ENCODE results near the gene ADRA2B. TPM values are rescaled to one million over a fixed set of nuclear protein-coding genes. Genes with fewer than 3 reads are reported as not detected.

The ADRA2B gene
- total RNA-seq, 2 donors from 2014 or later: 3.5 to 4.5 TPM

- Histone ChIP-seq H3K9me3 (no peaks in the 10 kb centered on the region), H3K27me3 (replicated peaks; ENCODE audit: insufficient read depth) (no peaks in the 10 kb centered on the region), H3K4me1 (ENCODE audit: control insufficient read depth in 1 of 2, low read depth in 2 of 2) (peaks cover 3 to 13% of the 10 kb centered on the region in 2 donors), H3K4me3 (no peak overlapping the region), H3K27ac (no peak overlapping the region), H3K36me3 (no peaks in the 10 kb centered on the region)
- TF ChIP-seq CTCF (IDR thresholded peaks at IDR 0.05): no peak
- no peak for ATAC-seq (ENCODE audit: insufficient number of reproducible peaks, low FRiP score, low read depth)
- DNase-seq (ENCODE audit: low spot score): no peak
These were observed 4.6 kb upstream of the ADRA2B start for GRCh38 chr2:96120991-96121390.

- Histone ChIP-seq H3K36me3 (no peaks in the 10 kb centered on the region), H3K9me3 (no peaks in the 10 kb centered on the region), H3K4me1 (ENCODE audit: control insufficient read depth in 1 of 2, low read depth in 2 of 2) (peaks cover 3 to 15% of the 10 kb centered on the region in 2 donors), H3K27ac (no peak overlapping the region), H3K27me3 (replicated peaks; ENCODE audit: insufficient read depth) (no peaks in the 10 kb centered on the region), H3K4me3 (no peak overlapping the region)
- no peak for DNase-seq (ENCODE audit: low spot score)
- TF ChIP-seq CTCF (IDR thresholded peaks at IDR 0.05): no peak
- ATAC-seq (ENCODE audit: insufficient number of reproducible peaks, low FRiP score, low read depth): no peak
These were observed 3.8 kb upstream of the ADRA2B start for GRCh38 chr2:96120091-96120720.

GRCh38 chr2:96119389-96119751 is 3.0 kb upstream of the ADRA2B start:
- no peaks in the 10 kb centered on the region for H3K36me3 ChIP-seq
- no peak for TF ChIP-seq CTCF (IDR thresholded peaks at IDR 0.05)
- ATAC-seq (ENCODE audit: insufficient number of reproducible peaks, low FRiP score, low read depth) (no peak), DNase-seq (ENCODE audit: low spot score) (no peak)
- H3K9me3 ChIP-seq: no peaks in the 10 kb centered on the region
- H3K4me3 ChIP-seq: no peak overlapping the region
- no peaks in the 10 kb centered on the region for H3K27me3 ChIP-seq (replicated peaks; ENCODE audit: insufficient read depth)
- H3K4me1 ChIP-seq (ENCODE audit: control insufficient read depth in 1 of 2, low read depth in 2 of 2): peaks cover 3 to 15% of the 10 kb centered on the region in 2 donors
- no peak overlapping the region for H3K27ac ChIP-seq

GRCh38 chr2:96118698-96119388 is 2.5 kb upstream of the ADRA2B start:
- no peaks in the 10 kb centered on the region for H3K27me3 ChIP-seq (replicated peaks; ENCODE audit: insufficient read depth)
- H3K36me3 ChIP-seq: no peaks in the 10 kb centered on the region
- DNase-seq (ENCODE audit: low spot score) (no peak), ATAC-seq (ENCODE audit: insufficient number of reproducible peaks, low FRiP score, low read depth) (no peak)
- no peaks in the 10 kb centered on the region for H3K9me3 ChIP-seq
- H3K27ac ChIP-seq: no peak overlapping the region
- peaks cover 3 to 15% of the 10 kb centered on the region in 2 donors for H3K4me1 ChIP-seq (ENCODE audit: control insufficient read depth in 1 of 2, low read depth in 2 of 2)
- no peak overlapping the region for H3K4me3 ChIP-seq
- TF ChIP-seq CTCF (IDR thresholded peaks at IDR 0.05): no peak

- H3K4me3 ChIP-seq: no peak overlapping the region
- ATAC-seq (ENCODE audit: insufficient number of reproducible peaks, low FRiP score, low read depth): no peak
- peaks cover 3 to 15% of the 10 kb centered on the region in 2 donors for H3K4me1 ChIP-seq (ENCODE audit: control insufficient read depth in 1 of 2, low read depth in 2 of 2)
- no peaks in the 10 kb centered on the region for H3K27me3 ChIP-seq (replicated peaks; ENCODE audit: insufficient read depth)
- no peaks in the 10 kb centered on the region for H3K9me3 ChIP-seq
- H3K36me3 ChIP-seq: no peaks in the 10 kb centered on the region
- no peak for DNase-seq (ENCODE audit: low spot score)
- TF ChIP-seq CTCF (IDR thresholded peaks at IDR 0.05): no peak
- no peak overlapping the region for H3K27ac ChIP-seq
These were observed 1.6 kb upstream of the ADRA2B start for GRCh38 chr2:96117701-96118588.

Measured in thoracic aorta (tissue), 2 donors.